GM19324 (cell line): Measurements from ENCODE around the gene GPR137C.

Source experiments
- ATAC-seq: cut with Tn5 transposase; IDR thresholded peaks from one replicate; pipeline ENCODE4 v1.9.1; 2021; ENCODE audit warnings: mild to moderate bottlenecking, moderate library complexity; ENCODE audit not compliant: unreplicated experiment, low FRiP score

Gene GPR137C

GRCh38 chr14:52660832-52661231 lies 108.2 kb downstream of the GPR137C start:
- no peak for ATAC-seq

- ATAC-seq: no peak
These were observed 108.7 kb downstream of the GPR137C start for GRCh38 chr14:52661314-52661713.

- ATAC-seq: no peak
These were observed 111.2 kb downstream of the GPR137C start for GRCh38 chr14:52663850-52664249.

- no peak for ATAC-seq
These were observed 126.0 kb downstream of the GPR137C start for GRCh38 chr14:52678591-52678990.

- no peak for ATAC-seq
These were observed 131.4 kb downstream of the GPR137C start for GRCh38 chr14:52683985-52684520.

- ATAC-seq: no peak
These were observed 133.5 kb downstream of the GPR137C start for GRCh38 chr14:52686176-52686575.
